H7 (cell line): ENCODE data around the gene TNIP3. TPM values are rescaled to one million over a fixed set of nuclear protein-coding genes. Genes with fewer than 3 reads are reported as not detected.
"Not testable (repeated sequence)": the region's sequence is repeated elsewhere in the genome, so short reads cannot be mapped to it uniquely, and the experiment has no call there.

Experiments
- DNase-seq: peaks from one replicate; pipeline ENCODE4 v3.0.0; 2012
- H3K27me3 ChIP-seq: 2 replicates; pipeline ENCODE4 v1.6.0; 2011; ENCODE audit warnings: mild to moderate bottlenecking, low read length; ENCODE audit not compliant: control insufficient read depth, insufficient read depth
- H3K36me3 ChIP-seq: replicated peaks from 2 replicates; pipeline ENCODE4 v1.5.1; 2011; ENCODE audit warnings: low read length; ENCODE audit not compliant: control insufficient read depth, insufficient read depth
- H3K4me3 ChIP-seq: 2 replicates; pipeline ENCODE4 v1.5.1; 2011; ENCODE audit warnings: low read depth, mild to moderate bottlenecking, control low read depth, low read length, moderate library complexity; ENCODE audit not compliant: insufficient read depth
- total RNA-seq: library from RNA; depleted of rRNA; stranded (reverse); fragments of >200 nt; shearing (Covaris generic); gene quantifications from 2 replicates; pipeline ENCODE4 v1.2.3, GENCODE V29; 2014

Gene TNIP3
- total RNA-seq, 1 experiment from 2014 or later: not detected

DNA sequence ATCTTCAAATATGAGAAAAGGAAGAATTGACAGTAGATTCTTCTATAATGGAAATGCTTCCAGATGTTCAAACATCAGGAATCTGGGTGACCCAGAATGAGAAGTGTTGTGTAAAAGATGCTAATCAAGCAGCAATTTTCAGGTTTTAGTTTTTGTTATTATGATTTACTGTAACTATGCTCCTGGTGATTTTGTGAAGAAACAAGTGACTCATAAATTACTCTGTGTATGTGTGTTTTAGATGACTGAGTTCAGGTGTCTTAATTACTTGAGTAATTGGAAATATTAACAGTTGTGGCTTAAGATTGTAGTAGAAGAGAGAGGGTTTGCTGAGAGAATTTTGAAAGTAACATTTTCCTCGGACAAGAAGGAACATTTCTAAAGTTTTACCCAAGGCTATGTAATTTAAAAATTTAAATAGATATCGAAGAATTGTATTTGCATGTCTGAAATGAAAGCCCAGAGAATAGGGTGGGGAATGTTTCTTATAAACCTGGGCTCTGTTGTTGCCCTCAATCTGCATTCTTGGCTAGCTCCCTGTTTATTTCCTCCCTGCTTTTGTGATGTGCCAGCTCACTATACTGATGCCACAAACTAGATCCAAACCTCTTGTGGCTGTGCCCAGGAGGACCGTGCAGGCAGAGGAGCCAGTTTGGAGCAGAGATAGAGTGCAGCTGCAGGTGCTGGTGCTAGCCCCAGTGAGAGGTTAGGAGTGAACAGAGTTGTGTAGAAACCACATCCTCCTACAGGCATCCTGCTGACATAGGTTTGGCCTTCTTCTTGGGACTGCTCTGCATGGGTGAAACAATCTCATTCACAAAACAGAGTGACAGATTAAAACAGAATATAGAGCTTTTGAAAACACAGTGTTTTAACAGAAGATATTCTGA is 25.4 kb upstream of the TNIP3 start:
- no peak for DNase-seq
- Histone ChIP-seq H3K27me3 (no peaks in the 10 kb centered on the region), H3K4me3 (no peak overlapping the region), H3K36me3 (no peaks in the 10 kb centered on the region)

DNA sequence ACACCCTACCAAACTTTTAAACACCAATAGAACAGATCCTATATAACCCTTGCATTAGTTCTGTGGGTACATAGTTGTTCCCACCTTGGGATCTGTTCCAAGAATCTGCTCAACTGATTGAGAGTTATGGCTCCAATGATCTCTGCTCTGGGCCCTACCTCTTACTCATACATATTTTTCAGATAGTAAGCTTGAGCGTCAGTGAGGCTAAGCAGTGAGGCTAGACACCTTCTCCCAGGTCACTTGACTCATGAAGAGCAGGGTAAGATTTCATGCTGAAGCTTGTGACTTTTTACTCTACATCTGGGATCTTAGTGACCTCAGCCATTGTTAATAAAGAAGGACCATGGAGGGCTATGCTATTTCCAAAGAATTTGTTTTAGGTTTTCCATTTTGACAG is 23.1 kb upstream of the TNIP3 start:
- H3K27me3 ChIP-seq: no peaks in the 10 kb centered on the region
- no peaks in the 10 kb centered on the region for H3K36me3 ChIP-seq
- DNase-seq: no peak
- H3K4me3 ChIP-seq: no peak overlapping the region

DNA sequence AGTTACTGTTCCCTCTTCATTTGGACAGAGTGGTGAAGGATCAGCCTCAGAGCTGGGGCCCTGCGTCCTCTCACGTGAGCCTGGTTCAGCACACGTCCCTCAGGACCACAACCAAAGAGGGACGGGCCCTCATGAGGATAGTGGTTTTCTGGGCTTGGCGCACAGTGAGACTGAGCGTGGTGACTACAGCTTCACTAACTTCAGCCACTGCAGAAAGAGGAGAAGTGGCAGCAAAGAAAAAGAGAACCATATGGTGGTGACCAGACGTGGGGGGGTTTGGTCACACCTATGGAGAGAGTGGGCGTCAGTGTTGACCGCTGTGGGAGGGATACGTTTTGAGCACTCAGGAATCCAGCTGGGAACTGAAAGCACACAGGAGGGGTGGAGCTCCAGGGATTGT is 21.8 kb upstream of the TNIP3 start:
- Histone ChIP-seq H3K36me3 (no peaks in the 10 kb centered on the region), H3K4me3 (no peak overlapping the region), H3K27me3 (no peaks in the 10 kb centered on the region)
- no peak for DNase-seq

- no peak for DNase-seq
- no peak overlapping the region for H3K4me3 ChIP-seq
- H3K36me3 ChIP-seq: no peaks in the 10 kb centered on the region
- no peaks in the 10 kb centered on the region for H3K27me3 ChIP-seq
Measured at GRCh38 chr4:121183989-121184388, 19.9 kb upstream of the TNIP3 start.

- DNase-seq: no peak
Measured at GRCh38 chr4:121183361-121183760, 19.2 kb upstream of the TNIP3 start.

DNA sequence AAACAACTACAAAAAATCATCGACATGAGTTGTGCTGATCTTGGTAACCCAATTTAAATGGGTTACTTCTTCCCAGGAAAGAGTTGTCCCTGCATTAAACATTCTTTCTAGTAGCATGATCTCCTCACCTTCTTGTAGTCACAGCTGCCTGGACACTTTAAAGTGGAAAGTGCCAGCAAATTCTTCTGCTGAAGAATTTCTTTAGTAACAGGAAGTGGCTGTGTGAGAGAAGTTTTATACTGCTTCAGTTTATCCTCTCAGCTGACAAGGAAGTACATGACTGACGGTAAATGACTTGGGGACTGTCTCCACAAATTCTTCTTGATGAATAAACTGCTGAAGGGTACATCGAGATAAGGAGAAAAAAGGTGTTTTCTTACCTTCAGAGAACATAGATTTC is 18.2 kb upstream of the TNIP3 start:
- H3K4me3 ChIP-seq: no peak overlapping the region
- DNase-seq: no peak
- no peaks in the 10 kb centered on the region for H3K27me3 ChIP-seq
- no peaks in the 10 kb centered on the region for H3K36me3 ChIP-seq

More at GRCh38 chr4:121183361-121183760, 19.2 kb upstream of the TNIP3 start:
- no peaks in the 10 kb centered on the region for H3K27me3 ChIP-seq
- no peaks in the 10 kb centered on the region for H3K36me3 ChIP-seq
- H3K4me3 ChIP-seq: no peak overlapping the region

- no peak for DNase-seq
- H3K27me3 ChIP-seq: no peaks in the 10 kb centered on the region
- no peak overlapping the region for H3K4me3 ChIP-seq
- H3K36me3 ChIP-seq: no peaks in the 10 kb centered on the region
Measured at GRCh38 chr4:121181493-121181892, 17.4 kb upstream of the TNIP3 start.

DNA sequence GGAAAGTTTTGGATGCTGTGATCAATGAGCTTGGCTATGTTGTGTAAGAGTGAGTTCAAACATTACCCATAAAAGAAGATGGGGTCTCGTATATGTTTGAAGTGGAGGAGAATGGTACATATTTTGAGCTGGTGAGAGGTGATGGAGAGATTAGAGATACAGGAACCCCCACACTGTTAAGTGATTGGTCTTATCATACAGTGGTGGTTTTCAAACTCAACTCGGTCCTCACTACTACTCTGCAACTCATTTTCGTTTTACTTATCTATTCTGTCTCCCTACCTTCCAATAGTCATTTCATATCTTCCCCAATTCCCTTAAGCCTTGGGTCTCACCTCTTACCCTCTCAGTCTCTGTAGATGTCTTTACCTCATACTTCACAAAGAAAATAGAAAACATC is 16.4 kb upstream of the TNIP3 start:
- H3K36me3 ChIP-seq: no peaks in the 10 kb centered on the region
- no peaks in the 10 kb centered on the region for H3K27me3 ChIP-seq
- DNase-seq: no peak
- H3K4me3 ChIP-seq: no peak overlapping the region

DNA sequence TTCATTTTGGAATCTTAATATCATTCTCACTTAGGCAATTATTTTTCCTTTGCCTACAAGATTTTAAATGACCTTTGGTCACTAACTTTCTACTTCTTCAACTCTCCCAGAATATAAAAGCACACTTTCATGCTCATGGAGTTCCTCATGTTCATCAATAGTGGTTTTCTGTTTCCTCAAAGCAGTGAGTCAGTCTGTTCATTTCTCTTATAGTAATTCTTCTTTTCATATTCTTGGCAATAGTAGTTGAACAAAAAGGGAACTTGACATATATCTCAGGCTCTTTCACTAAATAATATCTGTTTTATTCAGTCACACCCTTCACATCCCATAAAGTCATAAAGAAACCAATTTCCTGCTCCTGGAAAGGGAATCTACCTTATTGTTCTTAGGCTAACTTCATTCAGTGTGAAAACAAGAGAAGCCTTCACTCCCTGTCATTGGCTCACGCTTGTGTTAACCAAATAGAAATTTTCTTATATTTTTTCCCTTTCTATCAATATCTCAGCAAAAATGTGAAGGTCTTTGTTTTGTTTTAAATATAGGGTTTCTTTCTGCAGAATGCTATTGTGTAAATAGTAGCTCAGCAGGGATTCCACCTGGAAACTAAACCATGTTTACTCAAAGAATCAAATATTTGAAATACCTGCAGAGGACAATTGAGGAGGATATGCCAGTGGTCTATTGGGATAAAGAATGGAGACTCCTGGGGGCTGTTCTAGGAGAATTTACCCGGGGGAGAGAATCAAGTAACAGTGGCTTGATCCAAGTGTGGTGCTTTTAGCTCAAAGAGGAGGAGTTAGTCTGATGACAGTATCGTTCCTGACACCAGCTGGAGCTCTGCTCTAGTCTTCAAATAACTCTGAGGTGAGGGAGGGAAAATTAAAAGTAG is 13.4 kb upstream of the TNIP3 start:
- DNase-seq: peak; percentile 50

GRCh38 chr4:121176082-121176934 is 12.2 kb upstream of the TNIP3 start:
- Histone ChIP-seq H3K36me3 (no peaks in the 10 kb centered on the region), H3K4me3 (no peak overlapping the region), H3K27me3 (no peaks in the 10 kb centered on the region)
- DNase-seq: no peak

More for the DNA sequence above, 13.4 kb upstream of the TNIP3 start:
- no peak overlapping the region for H3K4me3 ChIP-seq
- no peaks in the 10 kb centered on the region for H3K36me3 ChIP-seq
- H3K27me3 ChIP-seq: no peaks in the 10 kb centered on the region

GRCh38 chr4:121171477-121171876 is 7.4 kb upstream of the TNIP3 start:
- not testable (repeated sequence) for H3K4me3 ChIP-seq, H3K36me3 ChIP-seq, DNase-seq, H3K27me3 ChIP-seq

- no peak for DNase-seq
- no peaks in the 10 kb centered on the region for H3K36me3 ChIP-seq
- no peaks in the 10 kb centered on the region for H3K27me3 ChIP-seq
- H3K4me3 ChIP-seq: no peak overlapping the region
Measured at GRCh38 chr4:121168446-121169281, 4.5 kb upstream of the TNIP3 start.

DNA sequence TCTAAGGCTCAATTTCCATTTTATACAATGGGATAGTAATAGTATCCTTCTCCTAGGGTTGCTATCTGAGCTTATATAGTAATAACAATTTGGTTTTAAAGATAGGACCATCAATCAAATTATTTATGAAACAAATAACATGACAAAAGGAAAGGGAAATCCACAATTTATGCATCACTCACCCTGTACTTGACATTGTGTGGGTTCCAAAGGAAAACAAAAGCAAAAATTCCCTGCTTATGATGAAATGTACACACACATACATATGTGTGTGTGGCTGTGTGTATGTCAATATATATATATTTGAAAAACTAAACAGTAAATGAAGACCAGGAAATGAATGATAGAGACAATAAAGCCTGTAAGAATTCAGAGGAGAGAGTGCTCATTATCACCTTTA is 2.9 kb upstream of the TNIP3 start:
- H3K4me3 ChIP-seq: no peak overlapping the region
- H3K36me3 ChIP-seq: no peaks in the 10 kb centered on the region
- H3K27me3 ChIP-seq: no peaks in the 10 kb centered on the region
- no peak for DNase-seq
